ENCODE measurements around the gene PIK3IP1.
"Not testable (repeated sequence)": the region's sequence is repeated elsewhere in the genome, so short reads cannot be mapped to it uniquely, and the experiment has no call there.

The PIK3IP1 gene

GRCh38 chr22:31247726-31248125, 44.6 kb downstream of the PIK3IP1 start:
- no peak for DNase-seq

- no peak for DNase-seq
Observed at GRCh38 chr22:31246687-31247086, 45.6 kb downstream of the PIK3IP1 start.

- DNase-seq = not testable (repeated sequence)
Observed at GRCh38 chr22:31245998-31246397, 46.3 kb downstream of the PIK3IP1 start.

- no peak for DNase-seq
Observed at GRCh38 chr22:31244943-31245451, 47.3 kb downstream of the PIK3IP1 start.

GRCh38 chr22:31244046-31244942, 48.0 kb downstream of the PIK3IP1 start:
- no peak for DNase-seq

GRCh38 chr22:31243339-31244045, 48.8 kb downstream of the PIK3IP1 start:
- DNase-seq = no peak

- DNase-seq = no peak
Observed at GRCh38 chr22:31241936-31242335, 50.4 kb downstream of the PIK3IP1 start.

- no peak for DNase-seq
Observed at GRCh38 chr22:31241200-31241599, 51.1 kb downstream of the PIK3IP1 start.

GRCh38 chr22:31239771-31240370, 52.4 kb downstream of the PIK3IP1 start:
- DNase-seq = no peak

- DNase-seq = no peak
Observed at GRCh38 chr22:31238057-31238456, 54.2 kb downstream of the PIK3IP1 start.

- not testable (repeated sequence) for DNase-seq
Observed at GRCh38 chr22:31236044-31236443, 56.2 kb downstream of the PIK3IP1 start.

GRCh38 chr22:31235081-31235480, 57.2 kb downstream of the PIK3IP1 start:
- no peak for DNase-seq

GRCh38 chr22:31233001-31233400, 59.3 kb downstream of the PIK3IP1 start:
- no peak for DNase-seq

Data from NCI-H1417 treated with DMSO at 0.1 percent for 48 hours (cell line).